GM13977 (cell line): ENCODE results near the gene EIF2B5.

Experiments used
- DNase-seq: peaks from one replicate; pipeline ENCODE4 v3.0.0; 2012; ENCODE audit warnings: low spot score
- in situ Hi-C: fragments of 300-500 bp; cut with MboI; formaldehyde crosslinking; loops from one replicate; pipeline ENCODE4 v1.12.0; 2022; ENCODE audit warnings: low sequenced_read_pairs, low pct_unique_long_range_greater_than_20kb, mixed read lengths, inconsistent platforms; ENCODE audit not compliant: unreplicated experiment
- TF ChIP-seq, protein P1 (sequence below): IDR thresholded peaks from 2 replicates; pipeline ENCODE4 v1.5.1; 2012; ENCODE audit warnings: mild to moderate bottlenecking, control low read depth; ENCODE audit not compliant: insufficient read depth; ENCODE audit errors: extremely low read depth, missing control alignments

The EIF2B5 gene

DNA sequence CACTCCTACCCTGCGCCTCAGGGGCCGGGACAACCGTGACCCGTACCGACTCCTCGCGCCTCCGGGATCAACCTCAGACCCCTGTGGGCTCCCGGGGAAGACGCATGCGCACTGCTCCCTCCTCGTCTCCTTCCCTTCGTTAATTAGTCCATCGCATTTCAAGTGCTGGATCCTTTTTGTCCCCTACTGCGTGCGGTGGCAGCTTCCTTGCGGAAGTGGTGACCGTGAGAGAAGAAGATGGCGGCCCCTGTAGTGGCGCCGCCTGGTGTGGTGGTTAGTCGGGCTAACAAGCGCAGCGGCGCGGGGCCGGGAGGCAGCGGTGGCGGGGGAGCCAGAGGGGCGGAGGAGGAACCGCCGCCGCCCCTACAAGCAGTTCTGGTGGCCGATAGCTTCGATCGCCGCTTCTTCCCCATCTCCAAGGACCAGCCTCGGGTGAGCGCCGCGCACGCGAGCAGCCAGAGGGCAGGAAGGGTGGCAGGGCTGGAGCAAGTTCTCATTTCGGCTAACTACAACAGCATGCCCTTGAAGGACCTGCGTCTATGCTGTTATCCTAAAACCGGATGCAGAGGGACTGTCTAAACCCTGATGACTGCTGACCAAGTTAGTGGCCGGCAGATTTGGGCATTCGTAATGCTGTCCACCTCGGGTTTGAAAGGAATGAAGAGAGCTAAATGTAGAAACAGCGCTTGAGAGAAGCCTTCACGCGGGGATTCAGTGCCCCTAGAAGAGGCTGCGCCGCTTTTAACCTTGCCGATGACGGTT lies at the start of gene EIF2B5:
Gene EIF2B5 (plus strand): TSS at position 210 of the 762 bp plus-strand sequence. CDS start 28 bp downstream, at position 238.
- TF ChIP-seq, protein P1, sequence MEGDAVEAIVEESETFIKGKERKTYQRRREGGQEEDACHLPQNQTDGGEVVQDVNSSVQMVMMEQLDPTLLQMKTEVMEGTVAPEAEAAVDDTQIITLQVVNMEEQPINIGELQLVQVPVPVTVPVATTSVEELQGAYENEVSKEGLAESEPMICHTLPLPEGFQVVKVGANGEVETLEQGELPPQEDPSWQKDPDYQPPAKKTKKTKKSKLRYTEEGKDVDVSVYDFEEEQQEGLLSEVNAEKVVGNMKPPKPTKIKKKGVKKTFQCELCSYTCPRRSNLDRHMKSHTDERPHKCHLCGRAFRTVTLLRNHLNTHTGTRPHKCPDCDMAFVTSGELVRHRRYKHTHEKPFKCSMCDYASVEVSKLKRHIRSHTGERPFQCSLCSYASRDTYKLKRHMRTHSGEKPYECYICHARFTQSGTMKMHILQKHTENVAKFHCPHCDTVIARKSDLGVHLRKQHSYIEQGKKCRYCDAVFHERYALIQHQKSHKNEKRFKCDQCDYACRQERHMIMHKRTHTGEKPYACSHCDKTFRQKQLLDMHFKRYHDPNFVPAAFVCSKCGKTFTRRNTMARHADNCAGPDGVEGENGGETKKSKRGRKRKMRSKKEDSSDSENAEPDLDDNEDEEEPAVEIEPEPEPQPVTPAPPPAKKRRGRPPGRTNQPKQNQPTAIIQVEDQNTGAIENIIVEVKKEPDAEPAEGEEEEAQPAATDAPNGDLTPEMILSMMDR, result peak; percentile 33
- in situ Hi-C loops, result no loop called here
- DNase-seq, result peak; percentile 87

DNA sequence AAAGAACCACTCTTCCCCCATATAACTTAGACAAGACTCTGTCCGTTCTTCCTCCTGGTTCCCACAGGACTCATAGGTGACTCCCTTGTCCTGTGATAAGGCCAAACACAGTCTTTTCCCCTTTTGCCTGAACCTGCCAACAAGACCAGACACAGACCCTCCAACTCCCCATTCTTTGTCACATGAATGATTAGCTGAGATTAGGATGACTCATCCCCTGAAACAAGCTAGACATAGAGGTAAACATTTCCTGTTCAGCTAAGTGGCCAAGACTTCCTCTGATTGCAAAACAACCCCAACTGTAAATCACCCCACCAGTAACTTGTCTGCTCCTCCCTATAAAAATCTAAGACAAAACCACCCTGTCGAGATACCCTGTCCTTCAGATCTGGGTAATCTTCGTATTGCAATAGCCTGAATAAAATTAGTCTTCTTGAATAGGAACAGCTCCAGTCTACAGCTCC lies 49.7 kb upstream of the EIF2B5 start:
- in situ Hi-C loops, result no loop called here
- no peak for DNase-seq
- TF ChIP-seq, protein P1, result no peak

DNA sequence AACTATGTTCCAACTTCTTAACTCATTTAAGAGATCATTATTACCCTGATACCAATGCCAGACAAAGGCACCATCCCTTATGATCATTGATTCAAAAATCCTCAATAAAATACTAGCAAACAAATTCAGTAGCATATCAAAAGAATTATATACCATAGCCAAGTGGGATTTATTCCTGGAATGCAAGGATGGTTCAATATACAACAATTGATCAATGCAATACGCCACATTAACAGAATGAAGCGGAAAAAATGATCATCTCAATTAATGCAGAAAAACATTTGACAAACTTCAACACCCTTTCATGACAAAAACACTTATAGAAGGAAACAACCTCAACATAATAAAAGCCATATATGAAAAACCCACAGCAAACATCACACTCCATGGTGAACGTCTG lies 43.0 kb upstream of the EIF2B5 start:
- in situ Hi-C loops, result no loop called here
- TF ChIP-seq, protein P1, result no peak
- no peak for DNase-seq

DNA sequence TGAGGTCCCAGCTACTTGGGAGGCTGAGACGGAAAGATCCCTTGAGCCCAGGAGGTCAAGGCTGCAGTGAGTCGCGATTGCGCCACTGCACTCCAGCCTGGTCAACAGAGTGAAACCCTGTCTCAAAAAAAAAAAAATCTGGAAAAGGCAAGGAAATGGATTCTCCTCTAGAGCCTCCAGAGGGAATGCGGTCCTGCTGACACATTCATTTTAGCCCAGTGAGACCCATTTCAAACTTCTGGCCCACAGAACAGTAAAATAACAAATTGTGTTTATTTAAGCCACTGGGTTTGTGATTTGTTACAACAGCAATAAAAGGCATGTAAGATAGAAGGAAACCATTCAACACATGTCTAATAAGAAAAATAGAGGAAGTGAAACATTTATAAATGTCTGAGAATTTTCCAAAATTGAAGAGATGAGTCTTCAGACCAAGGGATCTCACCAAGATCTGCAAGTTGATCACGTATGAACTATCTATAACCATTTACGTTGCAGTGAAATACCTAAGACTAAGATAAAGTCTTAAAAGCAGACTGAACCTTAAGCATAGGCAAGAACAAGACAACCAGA lies 38.3 kb upstream of the EIF2B5 start, which contains the start of gene HTR3E:
Gene HTR3E (plus strand): TSS at position 254 of the 573 bp plus-strand sequence. CDS start 466 bp downstream, outside the sequence.
- no peak for DNase-seq
- in situ Hi-C loops, result no loop called here
- TF ChIP-seq, protein P1, result no peak

DNA sequence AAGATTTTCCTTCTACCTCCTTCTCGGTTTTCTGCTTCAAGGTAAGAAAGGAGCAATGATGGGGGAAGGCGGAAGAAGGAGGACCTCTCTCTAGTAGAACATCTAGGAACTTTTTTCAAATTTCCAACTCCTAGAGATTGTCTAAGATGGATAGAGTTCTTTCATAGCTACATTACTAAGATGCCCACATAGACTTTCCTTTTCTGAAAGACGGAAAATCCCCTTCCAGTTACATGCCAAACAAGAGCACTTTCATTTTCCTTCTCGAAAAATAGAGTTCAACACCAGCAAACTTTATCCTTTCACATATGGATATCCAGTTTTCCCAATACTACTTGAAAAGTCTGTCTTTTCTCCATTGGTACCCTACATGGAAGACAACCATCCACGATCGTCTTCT lies 37.6 kb upstream of the EIF2B5 start:
- in situ Hi-C loops, result no loop called here
- TF ChIP-seq, protein P1, result no peak
- DNase-seq, result no peak

DNA sequence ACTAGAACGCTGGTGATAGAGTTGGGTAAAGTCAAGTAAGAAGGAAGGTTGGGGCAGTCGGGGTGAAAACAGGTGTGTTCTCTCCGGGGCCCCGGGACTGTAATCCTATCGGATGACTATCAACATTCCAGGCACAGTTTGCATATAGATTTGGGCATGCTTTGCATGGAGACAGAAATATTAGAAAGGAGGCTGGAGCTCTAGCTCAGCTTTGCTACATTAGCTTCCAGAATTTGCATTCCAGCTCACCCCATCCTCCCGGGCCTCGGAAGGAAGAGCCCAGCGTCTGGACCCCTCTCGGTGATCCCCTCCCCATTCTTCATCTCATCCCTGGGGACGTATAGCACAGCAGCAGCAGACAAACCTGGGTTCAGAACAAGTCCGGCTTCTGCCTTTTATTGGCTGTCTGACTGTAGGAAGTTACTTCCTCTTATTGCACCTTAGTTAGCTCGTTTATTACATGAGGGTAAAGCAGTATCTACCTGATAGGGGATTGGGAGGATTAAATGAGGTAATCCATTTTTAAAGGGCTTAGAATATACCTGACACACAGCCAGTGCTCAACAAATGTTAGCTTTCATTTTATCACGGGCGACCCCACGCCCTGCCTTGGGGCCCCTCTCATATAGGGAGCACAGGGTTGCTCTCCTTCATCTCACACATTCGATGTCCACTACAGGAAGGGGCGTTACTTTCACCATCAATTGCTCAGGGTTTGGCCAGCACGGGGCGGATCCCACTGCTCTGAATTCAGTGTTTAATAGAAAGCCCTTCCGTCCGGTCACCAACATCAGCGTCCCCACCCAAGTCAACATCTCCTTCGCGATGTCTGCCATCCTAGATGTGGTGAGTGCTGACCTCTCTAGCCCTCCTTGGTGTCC lies 35.1 kb upstream of the EIF2B5 start:
- no peak for DNase-seq
- in situ Hi-C loops, result no loop called here
- TF ChIP-seq, protein P1, result no peak
